GM18870 (cell line): ENCODE measurements around the gene ARHGAP22.

ENCODE experiments used
- ATAC-seq: cut with Tn5 transposase; IDR thresholded peaks from one replicate; pipeline ENCODE4 v1.9.1; 2021; ENCODE audit warnings: moderate library complexity; ENCODE audit not compliant: unreplicated experiment

Gene ARHGAP22

GRCh38 chr10:48634198-48634983 is 29.5 kb upstream of the ARHGAP22 start:
- ATAC-seq, result peak; percentile 79

DNA sequence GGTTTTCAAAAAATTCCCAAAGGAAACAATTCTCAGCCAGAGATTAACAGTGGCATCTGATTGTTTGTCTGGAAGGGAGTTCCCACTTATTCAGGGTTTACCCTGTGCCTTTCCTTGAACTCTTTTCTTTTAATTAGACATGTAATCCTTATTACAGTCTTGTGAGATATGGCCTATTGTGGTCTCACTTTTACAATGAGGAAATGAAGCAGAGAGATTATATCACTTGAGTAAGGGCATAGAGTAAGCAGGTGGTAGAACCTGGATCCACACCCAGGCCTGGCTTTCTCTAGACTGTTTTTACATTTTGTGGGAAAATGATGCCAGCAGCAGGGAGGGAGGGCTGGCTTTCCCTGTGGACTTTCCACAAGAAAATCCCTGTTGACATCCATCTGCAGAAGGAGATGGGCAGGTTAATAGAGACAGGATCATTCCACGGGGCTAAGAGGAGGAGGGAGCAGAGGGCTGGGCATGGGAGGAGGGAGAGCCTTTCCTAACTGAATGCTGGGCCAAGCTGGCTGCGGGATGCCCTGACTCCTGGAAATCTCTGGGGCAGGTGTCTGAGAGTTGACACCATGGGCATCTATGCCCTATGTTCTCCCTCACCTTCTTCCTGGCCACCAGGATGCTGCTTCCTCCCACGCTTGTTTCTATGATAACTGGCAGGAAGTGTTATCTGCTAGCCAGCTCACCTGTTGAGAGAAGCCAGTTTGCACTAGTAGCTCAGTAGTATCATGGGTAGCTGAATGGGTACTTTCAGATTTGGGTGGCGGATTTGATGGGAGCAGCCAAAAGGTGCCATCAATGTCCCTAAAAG is 28.7 kb upstream of the ARHGAP22 start:
- no peak for ATAC-seq

GRCh38 chr10:48632166-48632565 is 27.3 kb upstream of the ARHGAP22 start:
- ATAC-seq, result no peak

DNA sequence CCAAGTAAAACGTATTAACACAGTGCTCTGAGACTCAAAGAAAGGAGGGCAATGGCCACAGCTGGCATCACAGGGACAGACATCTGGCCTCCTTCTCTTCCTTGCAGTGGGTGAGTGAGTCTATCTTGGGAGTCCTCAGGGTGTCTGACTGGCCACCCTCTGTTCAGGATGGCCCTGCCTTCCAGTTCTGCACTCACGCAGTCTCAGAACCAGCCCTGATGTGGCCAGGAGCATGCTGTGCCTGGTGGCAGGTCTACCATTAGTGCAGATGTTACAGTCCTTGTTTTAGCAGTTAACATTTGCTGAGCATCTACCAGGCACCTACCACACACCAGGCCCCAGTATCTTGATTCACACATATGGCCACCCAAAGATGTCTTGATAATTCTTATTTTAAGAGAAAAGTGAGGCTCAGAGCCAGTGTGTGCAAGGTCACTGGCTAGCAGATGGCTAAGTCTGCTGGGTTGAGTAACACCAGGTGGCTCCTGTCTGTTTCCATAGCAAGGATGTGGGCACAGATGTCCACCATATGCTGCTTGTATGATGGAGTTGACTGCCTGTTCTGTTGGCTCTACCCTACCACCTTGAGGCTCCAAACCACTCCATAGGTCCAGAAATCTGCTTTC is 23.2 kb upstream of the ARHGAP22 start:
- ATAC-seq, result no peak

- ATAC-seq, result no peak
Measured at GRCh38 chr10:48626986-48627731, 22.3 kb upstream of the ARHGAP22 start.

DNA sequence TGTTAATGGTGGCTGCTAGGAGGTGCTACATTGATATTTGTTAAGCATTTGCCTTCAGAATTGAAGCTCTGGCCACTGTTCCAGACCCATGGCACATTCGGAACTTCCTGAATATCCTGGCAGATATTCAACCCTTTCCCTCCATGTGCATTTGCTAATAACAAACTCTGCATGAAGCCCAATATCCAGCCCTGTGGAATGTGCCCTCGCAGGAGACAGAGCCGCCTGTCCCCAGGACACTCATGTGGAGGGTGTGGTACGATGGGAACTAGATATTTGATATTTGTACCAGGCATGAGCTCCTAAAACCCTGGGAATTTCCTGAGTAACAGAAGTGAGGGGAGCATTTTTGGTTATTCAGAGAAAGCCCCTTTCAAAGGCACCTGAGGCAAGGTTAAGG is 21.6 kb upstream of the ARHGAP22 start:
- ATAC-seq, result no peak

- no peak for ATAC-seq
Measured at GRCh38 chr10:48625826-48626134, 20.9 kb upstream of the ARHGAP22 start.

GRCh38 chr10:48623607-48624132 is 18.8 kb upstream of the ARHGAP22 start:
- ATAC-seq, result no peak

DNA sequence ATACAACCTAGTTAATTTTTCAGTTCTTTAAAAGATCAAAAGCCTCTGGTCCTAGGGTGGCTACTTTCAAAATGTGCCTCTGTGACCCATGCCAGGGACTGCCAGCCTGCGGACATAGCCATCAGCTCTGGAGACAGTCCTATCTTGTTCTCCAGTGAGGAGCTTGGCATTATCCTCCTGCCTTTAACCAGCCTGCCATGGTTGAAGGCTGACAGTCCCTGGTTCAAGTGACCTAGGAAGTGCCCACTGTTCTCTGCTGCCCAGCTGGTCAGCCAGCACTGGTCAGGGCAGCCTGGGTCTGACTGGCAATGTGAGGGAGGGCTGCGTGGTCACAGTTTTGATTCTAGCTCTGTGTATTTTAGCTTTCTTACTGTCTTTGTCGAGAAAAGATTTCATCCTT is 18.1 kb upstream of the ARHGAP22 start:
- ATAC-seq, result no peak

DNA sequence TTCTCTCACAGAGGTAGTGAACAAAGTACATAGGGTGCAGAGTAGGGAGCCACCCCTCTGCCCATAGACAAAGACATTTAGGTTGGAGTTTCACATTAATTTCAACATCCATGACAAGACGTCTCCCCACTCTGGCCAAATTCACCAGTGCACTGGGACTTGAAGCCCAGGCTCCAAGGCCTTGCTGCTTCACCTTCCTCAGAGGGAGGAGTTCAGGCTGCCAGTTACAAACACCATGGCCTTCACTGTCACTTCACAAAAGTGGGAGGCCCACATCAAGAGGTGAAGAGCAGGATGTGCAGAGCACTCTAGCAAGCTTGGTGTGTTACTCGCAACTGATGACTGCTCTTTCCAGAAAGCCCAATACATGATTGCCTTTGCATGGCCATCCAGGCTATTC is 15.8 kb upstream of the ARHGAP22 start:
- no peak for ATAC-seq

DNA sequence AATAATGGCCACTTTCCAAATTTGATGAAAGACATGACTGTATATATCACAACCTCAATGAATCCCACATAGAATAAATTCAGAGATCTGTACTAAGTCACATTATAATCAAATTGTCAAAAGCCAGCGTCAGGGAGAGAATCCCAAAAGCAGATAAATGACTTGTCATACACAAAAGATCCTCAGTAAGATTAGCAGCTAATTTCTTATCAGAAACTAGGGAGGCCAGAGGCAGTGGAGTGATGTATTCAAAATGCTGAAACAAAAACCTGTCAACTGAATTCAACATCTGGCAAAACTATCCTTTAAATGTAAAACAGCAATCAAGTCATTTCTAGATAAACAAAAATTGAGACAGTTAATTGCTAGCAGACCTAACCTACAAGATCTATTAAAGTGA is 11.6 kb upstream of the ARHGAP22 start:
- ATAC-seq, result no peak

GRCh38 chr10:48614481-48615390 is 9.9 kb upstream of the ARHGAP22 start:
- peak; percentile 72 for ATAC-seq

DNA sequence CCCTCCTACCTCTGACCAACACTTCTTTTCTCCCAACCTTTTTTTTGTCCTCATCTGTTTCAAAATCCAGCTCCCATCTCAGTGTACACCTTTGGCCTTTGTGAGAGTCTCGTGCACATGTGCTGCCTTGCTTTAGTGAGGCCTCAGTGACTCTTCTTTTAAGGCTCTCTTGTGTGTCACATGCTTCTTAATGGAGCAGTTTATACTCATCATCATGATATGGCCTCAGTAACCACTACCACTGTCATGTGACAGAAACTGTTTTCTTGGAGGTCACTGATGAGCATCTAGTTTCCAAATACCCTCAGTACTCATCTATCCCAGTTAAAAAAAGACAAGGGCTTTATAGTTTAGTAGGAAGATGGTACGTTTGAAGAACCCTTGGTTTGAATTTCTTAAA is 8.1 kb upstream of the ARHGAP22 start:
- no peak for ATAC-seq

- ATAC-seq, result no peak
Measured at GRCh38 chr10:48612236-48612943, 7.5 kb upstream of the ARHGAP22 start.

GRCh38 chr10:48611133-48611532 is 6.3 kb upstream of the ARHGAP22 start:
- no peak for ATAC-seq

GRCh38 chr10:48610585-48611093 is 5.8 kb upstream of the ARHGAP22 start:
- no peak for ATAC-seq

DNA sequence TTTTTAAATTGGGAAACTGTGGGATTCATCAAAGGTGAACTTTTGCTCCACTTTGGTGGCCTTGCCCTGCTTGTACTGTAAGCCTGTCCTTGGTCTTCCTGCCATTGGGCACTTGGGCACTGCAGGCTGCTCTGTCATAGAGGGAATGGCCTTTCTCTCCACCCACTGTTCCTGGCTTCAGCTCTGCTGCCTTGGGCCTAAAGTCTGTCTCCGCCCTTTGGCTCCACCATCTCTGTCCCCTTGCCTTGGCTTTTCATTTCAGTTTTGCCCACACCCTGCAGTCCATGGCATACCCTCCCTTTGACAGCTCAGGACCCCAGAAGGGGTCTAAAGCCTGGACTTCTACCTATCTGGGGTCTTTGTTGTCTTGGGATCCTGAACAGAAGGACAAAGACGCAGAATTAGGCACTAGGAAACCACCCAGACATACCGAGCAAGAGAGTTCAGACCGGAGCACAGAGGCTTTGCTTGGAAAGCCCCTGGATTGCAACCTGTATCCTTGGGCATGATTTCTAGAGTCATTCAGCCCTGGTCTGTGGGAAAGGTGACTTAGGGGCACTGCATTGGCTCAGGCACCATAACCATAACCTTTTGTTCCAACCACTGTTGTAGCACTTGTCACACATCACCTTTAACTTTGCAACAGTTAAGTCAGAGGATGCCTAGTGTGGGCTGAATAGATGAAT is 5.2 kb upstream of the ARHGAP22 start:
- ATAC-seq, result no peak

- no peak for ATAC-seq
Measured at GRCh38 chr10:48609441-48609840, 4.6 kb upstream of the ARHGAP22 start.

- ATAC-seq, result no peak
Measured at GRCh38 chr10:48608976-48609375, 4.1 kb upstream of the ARHGAP22 start.
